HepG2 (cell line): ENCODE results near the gene SAAL1. TPM values are rescaled to one million over a fixed set of nuclear protein-coding genes. Genes with fewer than 3 reads are reported as not detected.

Source experiments
- ATAC-seq: fragments of 200-7000 bp; cut with Tn5 transposase; 3 replicates; pipeline ENCODE4 v1.9.1; 2020; ENCODE audit warnings: mild to moderate bottlenecking, moderate library complexity
- BruUV-seq: library from RNA; stranded (reverse); fragments of 400-500 nt; replicated peaks from 2 replicates; lab custom pipeline; 2021; lab: Mats Ljungman, UMichigan
- CTCF ChIA-PET: fragments of 300-600 bp; formaldehyde crosslinking; extraction: SDS; loops from one replicate; lab custom pipeline; 2021; ENCODE audit warnings: low total read pairs, inconsistent platforms, low intra/inter-chr PET ratio; lab: Yijun Ruan, JAX
- POLR2A ChIA-PET: fragments of 350-600 bp; sonication (Branson Sonifier 250); formaldehyde crosslinking; loops from one replicate; lab custom pipeline; 2020; ENCODE audit warnings: antibody characterized with exemption, inconsistent platforms; lab: Yijun Ruan, JAX
- DNase-seq: peaks from one replicate; pipeline ENCODE4 v3.0.0-alpha.2; 2015; ENCODE audit warnings: low spot score
- FAIRE-seq: peaks from 3 replicates; lab custom pipeline; 2011; peaks lifted over from hg19 to GRCh38; lab: Jason Lieb, UNC
- H2AFZ ChIP-seq: one replicate; pipeline ENCODE4 v1.6.1; 2011; ENCODE audit warnings: low read length, inconsistent platforms
- H3K27ac ChIP-seq: fragments of 300-600 bp; 3 replicates; pipeline ENCODE4 v1.8.0; 2011; ENCODE audit warnings: mixed run types, mild to moderate bottlenecking, mixed read lengths, low read length, inconsistent platforms; ENCODE audit not compliant: insufficient read depth; ENCODE audit errors: extremely low read length
- H3K27me3 ChIP-seq, 2 experiments: fragments of 200-600 bp in 1 of 2; 2 replicates in 1 of 2; 3 replicates in 1 of 2; pipeline versions ENCODE4 v1.6.0 to v1.8.0; 2011; ENCODE audit warnings: low read length in 2 of 2, mild to moderate bottlenecking in 2 of 2, moderate library complexity in 2 of 2, inconsistent platforms in 1 of 2; ENCODE audit not compliant: insufficient read depth in 2 of 2, control insufficient read depth in 1 of 2
- H3K36me3 ChIP-seq, 2 experiments: fragments of 200-600 bp in 1 of 2; replicated peaks in 1 of 2; 2 replicates in 1 of 2; 3 replicates in 1 of 2; pipeline versions ENCODE4 v1.5.1 to v1.8.0; 2011; ENCODE audit warnings: low read length in 2 of 2, inconsistent platforms in 1 of 2; ENCODE audit not compliant: insufficient read depth in 2 of 2, control insufficient read depth in 1 of 2
- H3K4me1 ChIP-seq: 2 replicates; pipeline ENCODE4 v1.5.1; 2012; ENCODE audit warnings: low read length, inconsistent platforms; ENCODE audit not compliant: insufficient read depth
- H3K4me2 ChIP-seq: 2 replicates; pipeline ENCODE4 v1.6.0; 2011; ENCODE audit warnings: low read depth, low read length, inconsistent platforms
- H3K4me3 ChIP-seq, 3 experiments: fragments of 200-600 bp in 1 of 3; sonication (generic), shearing (Covaris generic) in 1 of 3; replicated peaks in 1 of 3; 2 replicates each; pipeline ENCODE4 v1.5.1; 2011 to 2016; ENCODE audit warnings: low read length in 3 of 3, inconsistent platforms in 2 of 3, low read depth in 2 of 3, mild to moderate bottlenecking in 2 of 3, control low read depth in 1 of 3, mixed read lengths in 1 of 3; ENCODE audit not compliant: insufficient read depth in 1 of 3
- H3K79me2 ChIP-seq: one replicate; pipeline ENCODE4 v1.6.1; 2011; ENCODE audit warnings: low read length, inconsistent platforms; ENCODE audit not compliant: insufficient read depth
- H3K9ac ChIP-seq: 2 replicates; pipeline ENCODE4 v1.6.0; 2011; ENCODE audit warnings: mild to moderate bottlenecking, low read depth, low read length, inconsistent platforms; ENCODE audit not compliant: insufficient read depth
- H3K9me3 ChIP-seq: 2 replicates; pipeline ENCODE4 v1.5.1; 2012; ENCODE audit warnings: mild to moderate bottlenecking, low read length
- H4K20me1 ChIP-seq: 2 replicates; pipeline ENCODE4 v1.6.0; 2011; ENCODE audit warnings: inconsistent platforms, mild to moderate bottlenecking, low read length, moderate library complexity; ENCODE audit not compliant: insufficient read depth
- ATM ChIP-seq: fragments of 450-650 bp; IDR thresholded peaks from 2 replicates; pipeline ENCODE4 v1.7.1; 2017; ENCODE audit warnings: mild to moderate bottlenecking, borderline replicate concordance
- CBFB ChIP-seq: sonication (generic); formaldehyde crosslinking; IDR thresholded peaks from 2 replicates; pipeline ENCODE4 v1.4.0; 2020; ENCODE audit warnings: missing genetic modification reagents
- CCAR2 ChIP-seq: fragments of 200-400 bp; formaldehyde crosslinking; optimal IDR thresholded peaks from 2 replicates; pipeline ENCODE3; 2018; ENCODE audit warnings: low read depth, mild to moderate bottlenecking, low read length, moderate library complexity
- GTF3A ChIP-seq: sonication (generic); formaldehyde crosslinking; conservative IDR thresholded peaks from 2 replicates; pipeline ENCODE4 v1.4.0; 2020; ENCODE audit warnings: mild to moderate bottlenecking, missing genetic modification reagents
- MIXL1 ChIP-seq: IDR thresholded peaks from 2 replicates; pipeline ENCODE4 v1.6.1; 2016
- NFYC ChIP-seq: IDR thresholded peaks from 2 replicates; pipeline ENCODE4 v1.6.1; 2016; ENCODE audit warnings: missing genetic modification reagents, missing compliant biosample characterization
- PAWR ChIP-seq: sonication (generic); formaldehyde crosslinking; IDR thresholded peaks from 2 replicates; pipeline ENCODE4 v1.4.0; 2020; ENCODE audit warnings: missing genetic modification reagents, mild to moderate bottlenecking, borderline replicate concordance
- RFXANK ChIP-seq: IDR thresholded peaks from 2 replicates; pipeline ENCODE4 v1.6.1; 2016
- SAFB2 ChIP-seq: sonication (generic); formaldehyde crosslinking; IDR thresholded peaks from 2 replicates; pipeline ENCODE4 v1.5.1; 2020; ENCODE audit warnings: missing genetic modification reagents, low read depth, mild to moderate bottlenecking, borderline replicate concordance
- ZFP36 ChIP-seq: fragments of 150-350 bp; IDR thresholded peaks from 2 replicates; pipeline ENCODE4 v1.6.1; 2018; ENCODE audit warnings: borderline replicate concordance, low read length, low read depth; ENCODE audit not compliant: partially characterized antibody
- ZNF124 ChIP-seq: sonication (generic); formaldehyde crosslinking; IDR thresholded peaks from 2 replicates; pipeline ENCODE4 v1.4.0; 2020; ENCODE audit warnings: missing genetic modification reagents
- ZNF160 ChIP-seq: sonication (generic); formaldehyde crosslinking; IDR thresholded peaks from 2 replicates; pipeline ENCODE4 v1.8.0; 2022; ENCODE audit warnings: mild to moderate bottlenecking, inconsistent platforms, missing genetic modification reagents
- ZNF263 ChIP-seq: sonication (generic); formaldehyde crosslinking; IDR thresholded peaks from 2 replicates; pipeline ENCODE4 v1.4.0; 2020; ENCODE audit warnings: missing genetic modification reagents
- ZNF484 ChIP-seq: sonication (generic); formaldehyde crosslinking; IDR thresholded peaks from 2 replicates; pipeline ENCODE4 v1.5.1; 2020; ENCODE audit warnings: mild to moderate bottlenecking, low read depth, missing genetic modification reagents, borderline replicate concordance
- WGBS: methylation state at CpG from one replicate; pipeline ENCODE4 v1.1.6; 2017; ENCODE audit warnings: low lambda C conversion rate; 5-methylcytosine and 5-hydroxymethylcytosine counted together
- in situ Hi-C: cut with HindIII; loops from 2 replicates; pipeline ENCODE4 v1.10.0; 2017; ENCODE audit warnings: low pct_unique_long_range_greater_than_20kb; ENCODE audit not compliant: extremely low pct_ligation_motif_present
- intact Hi-C: fragments of 100-400 bp; cut with micrococcal nuclease; formaldehyde crosslinking; loops from one replicate; pipeline ENCODE4 v1.10.0; 2022; ENCODE audit not compliant: unreplicated experiment
- polyA plus RNA-seq, 8 experiments: library from polyadenylated mRNA; depleted of rRNA in 3 of 8; stranded (reverse) in 7 of 8; unstranded in 1 of 8; fragments of >200 nt; fragmentation: Illumina TruSeq in 4 of 8; extraction: Trizol in 4 of 8; gene quantifications; 2 replicates each; pipeline versions ENCODE4 v1.2.1 to v1.2.3, GENCODE V29; 2011 to 2016; ENCODE audit warnings: low read depth in 4 of 8, missing spikeins in 1 of 8, mixed read lengths in 1 of 8; ENCODE audit not compliant: insufficient read depth in 1 of 8
- total RNA-seq, 5 experiments: library from RNA; depleted of rRNA; stranded (reverse); fragments of >200 nt; fragmentation: Illumina TruSeq; extraction: Trizol; gene quantifications; 2 replicates each; pipeline ENCODE4 v1.2.3, GENCODE V29; 2016; ENCODE audit warnings: low read depth in 1 of 5
- TF ChIP-seq, protein P1 (sequence below): sonication (generic); formaldehyde crosslinking; IDR thresholded peaks from 2 replicates; pipeline ENCODE4 v1.4.0; 2020; ENCODE audit warnings: mild to moderate bottlenecking, missing genetic modification reagents
- TF ChIP-seq, protein P2 (sequence below): sonication (generic); formaldehyde crosslinking; IDR thresholded peaks from 2 replicates; pipeline ENCODE4 v1.8.0; 2022; ENCODE audit warnings: missing genetic modification reagents, mild to moderate bottlenecking, moderate library complexity, borderline replicate concordance
- TF ChIP-seq, protein P3 (sequence below): sonication (generic); formaldehyde crosslinking; IDR thresholded peaks from 2 replicates; pipeline ENCODE4 v1.4.0; 2020; ENCODE audit warnings: missing genetic modification reagents
- TF ChIP-seq, protein P4 (sequence below): sonication (generic); formaldehyde crosslinking; IDR thresholded peaks from 2 replicates; pipeline ENCODE4 v1.4.0; 2020; ENCODE audit warnings: missing genetic modification reagents

The SAAL1 gene
- total and polyA plus RNA-seq, 2 of the 13 experiments (the other 11 are each of a cell fraction or from before 2014, with no cell fraction given), result 16.5 to 46.0 TPM

DNA sequence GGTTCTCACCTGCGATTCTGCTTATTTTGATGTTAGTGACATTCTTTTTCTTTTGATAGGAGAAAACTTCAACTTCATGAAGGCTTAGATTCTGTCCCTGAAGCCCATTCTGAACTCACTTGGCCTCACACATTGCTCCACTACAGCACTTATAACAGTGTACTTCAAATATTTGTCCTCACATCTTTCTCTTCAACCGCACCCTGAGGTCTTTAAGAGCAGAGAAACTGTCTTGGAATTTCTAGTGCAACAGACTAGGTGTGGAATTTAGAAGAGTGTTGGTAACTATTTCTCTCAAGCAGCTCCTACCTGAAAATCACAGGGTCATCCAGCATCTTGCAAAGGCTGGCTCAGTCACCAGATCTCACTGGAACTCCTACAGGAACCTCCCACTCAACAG, 34.3 kb upstream of the SAAL1 start:
- no peak overlapping the region for H3K9ac ChIP-seq
- FAIRE-seq, result no peak
- DNase-seq, result no peak
- H3K36me3 ChIP-seq, result no peaks in the 10 kb centered on the region
- no peak overlapping the region for H2AFZ ChIP-seq
- H3K27ac ChIP-seq, result no peak overlapping the region
- 82% methylated on average over 2 of the region's 2 CpGs for WGBS
- no peaks in the 10 kb centered on the region; a peak in 1 of 5 replicates for H3K27me3 ChIP-seq
- intact Hi-C loops, result no loop called here
- H3K9me3 ChIP-seq, result no peaks in the 10 kb centered on the region
- no peak overlapping the region for H3K4me3 ChIP-seq
- no TSS peak for BruUV-seq
- no peak overlapping the region for H3K4me2 ChIP-seq
- no peak for ATAC-seq
- no peaks in the 10 kb centered on the region for H4K20me1 ChIP-seq
- in situ Hi-C loops, result no loop called here
- ChIA-PET POLR2A (no interaction called here), CTCF (no interaction called here)
- TF ChIP-seq NFYC (CRISPR knock-in tag) (no peak), ZNF124 (CRISPR knock-in tag) (no peak), CBFB (no peak), MIXL1 (no peak), GTF3A (no peak), ZNF263 (no peak), PAWR (CRISPR knock-in tag) (no peak), CCAR2 (no peak), ATM (no peak), SAFB2 (CRISPR knock-in tag) (no peak), ZNF484 (no peak), ZNF160 (no peak), ZFP36 (no peak), RFXANK (no peak)
- TF ChIP-seq, protein P1, sequence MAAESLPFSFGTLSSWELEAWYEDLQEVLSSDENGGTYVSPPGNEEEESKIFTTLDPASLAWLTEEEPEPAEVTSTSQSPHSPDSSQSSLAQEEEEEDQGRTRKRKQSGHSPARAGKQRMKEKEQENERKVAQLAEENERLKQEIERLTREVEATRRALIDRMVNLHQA (CRISPR knock-in tag), result no peak
- TF ChIP-seq, protein P2, sequence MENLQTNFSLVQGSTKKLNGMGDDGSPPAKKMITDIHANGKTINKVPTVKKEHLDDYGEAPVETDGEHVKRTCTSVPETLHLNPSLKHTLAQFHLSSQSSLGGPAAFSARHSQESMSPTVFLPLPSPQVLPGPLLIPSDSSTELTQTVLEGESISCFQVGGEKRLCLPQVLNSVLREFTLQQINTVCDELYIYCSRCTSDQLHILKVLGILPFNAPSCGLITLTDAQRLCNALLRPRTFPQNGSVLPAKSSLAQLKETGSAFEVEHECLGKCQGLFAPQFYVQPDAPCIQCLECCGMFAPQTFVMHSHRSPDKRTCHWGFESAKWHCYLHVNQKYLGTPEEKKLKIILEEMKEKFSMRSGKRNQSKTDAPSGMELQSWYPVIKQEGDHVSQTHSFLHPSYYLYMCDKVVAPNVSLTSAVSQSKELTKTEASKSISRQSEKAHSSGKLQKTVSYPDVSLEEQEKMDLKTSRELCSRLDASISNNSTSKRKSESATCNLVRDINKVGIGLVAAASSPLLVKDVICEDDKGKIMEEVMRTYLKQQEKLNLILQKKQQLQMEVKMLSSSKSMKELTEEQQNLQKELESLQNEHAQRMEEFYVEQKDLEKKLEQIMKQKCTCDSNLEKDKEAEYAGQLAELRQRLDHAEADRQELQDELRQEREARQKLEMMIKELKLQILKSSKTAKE (CRISPR knock-in tag), result no peak
- TF ChIP-seq, protein P3, sequence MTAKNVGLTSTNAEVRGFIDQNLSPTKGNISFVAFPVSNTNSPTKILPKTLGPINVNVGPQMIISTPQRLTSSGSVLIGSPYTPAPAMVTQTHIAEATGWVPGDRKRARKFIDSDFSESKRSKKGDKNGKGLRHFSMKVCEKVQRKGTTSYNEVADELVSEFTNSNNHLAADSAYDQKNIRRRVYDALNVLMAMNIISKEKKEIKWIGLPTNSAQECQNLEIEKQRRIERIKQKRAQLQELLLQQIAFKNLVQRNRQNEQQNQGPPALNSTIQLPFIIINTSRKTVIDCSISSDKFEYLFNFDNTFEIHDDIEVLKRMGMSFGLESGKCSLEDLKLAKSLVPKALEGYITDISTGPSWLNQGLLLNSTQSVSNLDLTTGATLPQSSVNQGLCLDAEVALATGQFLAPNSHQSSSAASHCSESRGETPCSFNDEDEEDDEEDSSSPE, result no peak
- TF ChIP-seq, protein P4, sequence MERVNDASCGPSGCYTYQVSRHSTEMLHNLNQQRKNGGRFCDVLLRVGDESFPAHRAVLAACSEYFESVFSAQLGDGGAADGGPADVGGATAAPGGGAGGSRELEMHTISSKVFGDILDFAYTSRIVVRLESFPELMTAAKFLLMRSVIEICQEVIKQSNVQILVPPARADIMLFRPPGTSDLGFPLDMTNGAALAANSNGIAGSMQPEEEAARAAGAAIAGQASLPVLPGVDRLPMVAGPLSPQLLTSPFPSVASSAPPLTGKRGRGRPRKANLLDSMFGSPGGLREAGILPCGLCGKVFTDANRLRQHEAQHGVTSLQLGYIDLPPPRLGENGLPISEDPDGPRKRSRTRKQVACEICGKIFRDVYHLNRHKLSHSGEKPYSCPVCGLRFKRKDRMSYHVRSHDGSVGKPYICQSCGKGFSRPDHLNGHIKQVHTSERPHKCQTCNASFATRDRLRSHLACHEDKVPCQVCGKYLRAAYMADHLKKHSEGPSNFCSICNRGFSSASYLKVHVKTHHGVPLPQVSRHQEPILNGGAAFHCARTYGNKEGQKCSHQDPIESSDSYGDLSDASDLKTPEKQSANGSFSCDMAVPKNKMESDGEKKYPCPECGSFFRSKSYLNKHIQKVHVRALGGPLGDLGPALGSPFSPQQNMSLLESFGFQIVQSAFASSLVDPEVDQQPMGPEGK (CRISPR knock-in tag), result no peak
- H3K79me2 ChIP-seq, result no peaks in the 10 kb centered on the region
- peaks cover 7% of the 10 kb centered on the region; the same call in 1 of the 2 replicates for H3K4me1 ChIP-seq
